Tibial nerve (tissue), 4 donors: ENCODE results near the gene BRIX1. TPM values are rescaled to one million over a fixed set of nuclear protein-coding genes. Genes with fewer than 3 reads are reported as not detected.

ENCODE experiments used
- DNase-seq, 2 donors: peaks; one replicate each; pipeline ENCODE4 v3.0.0-alpha.2; 2019; ENCODE audit warnings: low spot score in 2 of 2
- H3K27ac ChIP-seq, 4 donors: fragments of 200-600 bp; sonication (generic) in 3 of 4; one replicate each; pipeline ENCODE4 v1.5.1; 2017 to 2019; ENCODE audit warnings: mild to moderate bottlenecking in 1 of 4
- H3K27me3 ChIP-seq, 2 donors: fragments of 200-600 bp; sonication (generic) in 1 of 2; one replicate each; pipeline versions ENCODE4 v1.5.1 to v1.6.0; 2017 to 2019
- H3K36me3 ChIP-seq, 3 donors: fragments of 200-600 bp; sonication (generic); one replicate each; pipeline ENCODE4 v1.5.1; 2018 to 2019
- H3K4me1 ChIP-seq, 4 donors: fragments of 200-600 bp; sonication (generic) in 3 of 4; one replicate each; pipeline ENCODE4 v1.5.1; 2017 to 2019
- H3K4me3 ChIP-seq, 4 donors: fragments of 200-600 bp; sonication (generic) in 3 of 4; one replicate each; pipeline ENCODE4 v1.5.1; 2017 to 2019; ENCODE audit warnings: mild to moderate bottlenecking in 1 of 4, moderate library complexity in 1 of 4
- H3K9me3 ChIP-seq, 4 donors: fragments of 200-600 bp; sonication (generic) in 3 of 4; one replicate each; pipeline ENCODE4 v1.5.1; 2017 to 2019
- EP300 ChIP-seq, 2 donors: sonication (generic); formaldehyde crosslinking; IDR thresholded peaks; one replicate each; pipeline ENCODE4 v1.6.1; 2017; ENCODE audit warnings: antibody characterized with exemption in 2 of 2, mild to moderate bottlenecking in 1 of 2
- POLR2A ChIP-seq, 2 donors: fragments of 450-650 bp; IDR thresholded peaks; one replicate each; pipeline ENCODE4 v1.6.1; 2017; ENCODE audit warnings: antibody characterized with exemption in 2 of 2, mild to moderate bottlenecking in 2 of 2, moderate library complexity in 2 of 2
- WGBS, 2 donors: methylation state at CpG; one replicate each; pipeline ENCODE4 v1.1.5; 2018; 5-methylcytosine and 5-hydroxymethylcytosine counted together
- total RNA-seq, 4 donors: library from RNA; depleted of rRNA; stranded (reverse); fragments of >200 nt; gene quantifications; one replicate each; pipeline ENCODE4 v1.1.0, GENCODE V29; 2016
- TF ChIP-seq, protein P1 (sequence below), 5 experiments: fragments of 200-600 bp in 3 of 5; fragments of 450-650 bp in 2 of 5; sonication (generic) in 3 of 5; IDR thresholded peaks; one replicate each; pipeline ENCODE4 v1.5.1; 2016 to 2019; ENCODE audit warnings: antibody characterized with exemption in 5 of 5, mild to moderate bottlenecking in 3 of 5, moderate library complexity in 2 of 5

Gene BRIX1
- total RNA-seq, 4 donors from 2014 or later, result 15.7 to 33.7 (median 22.5) TPM

GRCh38 chr5:34957321-34957720 lies 41.8 kb downstream of the BRIX1 start:
- DNase-seq, result no peak
- Histone ChIP-seq H3K27ac (no peak overlapping the region), H3K4me3 (no peak overlapping the region), H3K36me3 (peaks cover 0 to 31% (median 4%) of the 10 kb centered on the region in 3 donors), H3K27me3 (no peaks in the 10 kb centered on the region), H3K4me1 (peaks cover 0 to 6% (median 0%) of the 10 kb centered on the region in 4 donors), H3K9me3 (no peaks in the 10 kb centered on the region)
- TF ChIP-seq, protein P1, sequence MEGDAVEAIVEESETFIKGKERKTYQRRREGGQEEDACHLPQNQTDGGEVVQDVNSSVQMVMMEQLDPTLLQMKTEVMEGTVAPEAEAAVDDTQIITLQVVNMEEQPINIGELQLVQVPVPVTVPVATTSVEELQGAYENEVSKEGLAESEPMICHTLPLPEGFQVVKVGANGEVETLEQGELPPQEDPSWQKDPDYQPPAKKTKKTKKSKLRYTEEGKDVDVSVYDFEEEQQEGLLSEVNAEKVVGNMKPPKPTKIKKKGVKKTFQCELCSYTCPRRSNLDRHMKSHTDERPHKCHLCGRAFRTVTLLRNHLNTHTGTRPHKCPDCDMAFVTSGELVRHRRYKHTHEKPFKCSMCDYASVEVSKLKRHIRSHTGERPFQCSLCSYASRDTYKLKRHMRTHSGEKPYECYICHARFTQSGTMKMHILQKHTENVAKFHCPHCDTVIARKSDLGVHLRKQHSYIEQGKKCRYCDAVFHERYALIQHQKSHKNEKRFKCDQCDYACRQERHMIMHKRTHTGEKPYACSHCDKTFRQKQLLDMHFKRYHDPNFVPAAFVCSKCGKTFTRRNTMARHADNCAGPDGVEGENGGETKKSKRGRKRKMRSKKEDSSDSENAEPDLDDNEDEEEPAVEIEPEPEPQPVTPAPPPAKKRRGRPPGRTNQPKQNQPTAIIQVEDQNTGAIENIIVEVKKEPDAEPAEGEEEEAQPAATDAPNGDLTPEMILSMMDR (IDR thresholded peaks at IDR 0.05), result no peak
- WGBS, 2 donors, result 68 to 73% methylated on average over 1 of the region's 1 CpG

GRCh38 chr5:34957857-34958690 lies 42.6 kb downstream of the BRIX1 start:
- H3K9me3 ChIP-seq, result no peaks in the 10 kb centered on the region
- H3K27me3 ChIP-seq, result no peaks in the 10 kb centered on the region
- H3K27ac ChIP-seq, result peak overlapping the region in 1 of 4 donors; percentile 5
- TF ChIP-seq, protein P1 (IDR thresholded peaks at IDR 0.05), result peak in 4 of 5 experiments; percentile 20 to 35 (median 24)
- no peak for TF ChIP-seq EP300 (IDR thresholded peaks at IDR 0.05)
- H3K4me1 ChIP-seq, result peaks cover 0 to 6% (median 0%) of the 10 kb centered on the region in 4 donors
- H3K36me3 ChIP-seq, result peaks cover 0 to 23% (median 4%) of the 10 kb centered on the region in 3 donors
- H3K4me3 ChIP-seq, result no peak overlapping the region
- WGBS, 2 donors, result 38 to 40% methylated on average over 5 of the region's 5 CpGs
- DNase-seq, result peak in 1 of 2 donors; percentile 20

- Histone ChIP-seq H3K4me1 (peaks cover 0 to 6% (median 0%) of the 10 kb centered on the region in 4 donors), H3K36me3 (peaks cover 0 to 12% (median 0%) of the 10 kb centered on the region in 3 donors), H3K4me3 (no peak overlapping the region), H3K27ac (peak overlapping the region in 1 of 4 donors; percentile 16), H3K27me3 (no peaks in the 10 kb centered on the region), H3K9me3 (no peaks in the 10 kb centered on the region)
- no peak for TF ChIP-seq EP300 (IDR thresholded peaks at IDR 0.05)
- TF ChIP-seq, protein P1 (IDR thresholded peaks at IDR 0.05), result no peak
- no peak for TF ChIP-seq POLR2A (IDR thresholded peaks at IDR 0.05)
- DNase-seq, result no peak
- WGBS, 2 donors, result 88 to 96% methylated on average over 1 of the region's 1 CpG
Observed at GRCh38 chr5:34959323-34959722, 43.8 kb downstream of the BRIX1 start.

DNA sequence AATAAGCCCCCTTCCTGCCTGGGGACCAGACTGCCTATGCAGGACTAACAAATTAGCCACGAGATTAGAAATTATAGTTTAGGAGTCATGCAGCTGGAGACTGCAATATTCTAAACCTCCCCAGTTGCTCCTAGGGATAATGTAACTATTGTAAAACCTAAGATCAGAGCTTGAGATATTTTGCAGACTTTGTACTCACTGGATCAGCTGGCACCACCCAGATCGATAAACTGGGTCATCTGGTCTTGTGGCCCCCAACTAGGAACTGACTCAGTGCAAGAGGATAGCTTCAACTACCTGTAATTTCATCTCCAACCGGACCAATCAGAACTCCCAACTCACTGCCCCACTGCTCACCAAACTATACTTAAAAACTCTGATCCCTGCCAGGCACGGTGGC lies 52.0 kb downstream of the BRIX1 start:
- H3K27ac ChIP-seq, result no peak overlapping the region
- no peaks in the 10 kb centered on the region for H3K27me3 ChIP-seq
- 91 to 98% methylated on average over 4 of the region's 4 CpGs for WGBS, 2 donors
- H3K9me3 ChIP-seq, result peaks cover 0 to 7% (median 0%) of the 10 kb centered on the region in 4 donors
- H3K4me1 ChIP-seq, result no peaks in the 10 kb centered on the region
- TF ChIP-seq POLR2A (IDR thresholded peaks at IDR 0.05) (no peak), EP300 (IDR thresholded peaks at IDR 0.05) (no peak)
- H3K4me3 ChIP-seq, result no peak overlapping the region
- DNase-seq, result no peak
- peaks cover 0 to 6% (median 0%) of the 10 kb centered on the region in 3 donors for H3K36me3 ChIP-seq

DNA sequence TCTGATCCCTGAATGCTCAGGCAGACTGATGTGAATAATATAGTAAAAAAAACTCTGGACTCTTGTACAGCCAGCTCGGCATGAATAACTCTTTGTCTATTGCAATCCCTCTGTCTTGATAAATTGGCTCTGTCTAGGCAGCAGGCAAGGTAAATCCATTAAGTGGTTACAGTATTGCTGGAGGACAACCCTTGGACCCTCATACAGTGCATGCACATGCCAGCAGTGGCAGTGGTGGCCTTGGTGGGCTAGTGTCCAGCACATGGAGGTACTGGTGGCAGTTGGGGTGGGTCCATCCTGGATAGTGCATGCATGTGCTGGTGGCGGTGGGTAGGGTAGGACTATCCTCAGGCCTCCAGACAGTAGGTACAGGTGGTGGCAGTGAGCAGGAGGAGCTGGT lies 52.7 kb downstream of the BRIX1 start:
- Histone ChIP-seq H3K9me3 (peaks cover 0 to 7% (median 0%) of the 10 kb centered on the region in 4 donors), H3K4me1 (no peaks in the 10 kb centered on the region), H3K27me3 (no peaks in the 10 kb centered on the region), H3K27ac (no peak overlapping the region), H3K36me3 (peaks cover 0 to 6% (median 0%) of the 10 kb centered on the region in 3 donors), H3K4me3 (no peak overlapping the region)
- TF ChIP-seq EP300 (IDR thresholded peaks at IDR 0.05) (no peak), POLR2A (IDR thresholded peaks at IDR 0.05) (no peak)
- TF ChIP-seq, protein P1 (IDR thresholded peaks at IDR 0.05), result no peak
- 73 to 86% methylated on average over 2 of the region's 2 CpGs for WGBS, 2 donors
- DNase-seq, result no peak
